ENCODE measurements around the gene MVB12B. TPM values are rescaled to one million over a fixed set of nuclear protein-coding genes. Genes with fewer than 3 reads are reported as not detected.

Gene MVB12B
- total and polyA plus RNA-seq, 2 of the 4 experiments (the other 2 are of a cell fraction) = 2.0 to 4.0 TPM

GRCh38 chr9:126406075-126406667, 79.5 kb downstream of the MVB12B start:
- Histone ChIP-seq H2BK120ac (ENCODE audit: low read depth, low read length) (no peak overlapping the region), H2AK5ac (ENCODE audit: low read depth, low read length) (no peak overlapping the region), H4K8ac (ENCODE audit: low read depth in 2 of 2, low read length in 2 of 2) (no peak overlapping the region), H3K56ac (ENCODE audit: extremely low read depth, insufficient read depth, low read length) (no peak overlapping the region), H3K14ac (replicated peaks; ENCODE audit: low read depth, low read length) (no peak overlapping the region), H3K18ac (ENCODE audit: low read depth, low read length) (no peak overlapping the region), H3K9ac (ENCODE audit: low read depth, low read length) (no peak overlapping the region), H2AFZ (replicated peaks; ENCODE audit: low read length, poor library complexity) (peak overlapping the region; percentile 67), H2AK9ac (replicated peaks; ENCODE audit: low read depth, low read length, poor library complexity) (no peak overlapping the region), H4K20me1 (ENCODE audit: insufficient read depth, low read length) (no peaks in the 10 kb centered on the region), H3K4ac (ENCODE audit: low read depth, low read length) (no peak overlapping the region), H3K4me1 (ENCODE audit: control insufficient read depth, insufficient read depth, low read length) (peaks cover 5% of the 10 kb centered on the region), H4K5ac (ENCODE audit: low read depth, low read length) (no peak overlapping the region), H3K79me1 (ENCODE audit: low read depth in 1 of 2, low read length in 2 of 2) (no peaks in the 10 kb centered on the region), H3K9me3 (ENCODE audit: control insufficient read depth, insufficient read depth, low read length) (no peaks in the 10 kb centered on the region), H3K27ac (ENCODE audit: insufficient read depth, low read length) (no peak overlapping the region), H3K36me3 (ENCODE audit: control insufficient read depth, insufficient read depth, low read length) (peaks cover 1% of the 10 kb centered on the region; the same call in 1 of the 2 replicates), H2BK5ac (ENCODE audit: low read depth, low read length, poor library complexity, severe bottlenecking) (no peak overlapping the region), H3K4me3 (ENCODE audit: insufficient read depth, low read depth, low read length) (no peak overlapping the region), H3K23ac (ENCODE audit: low read depth, low read length) (no peak overlapping the region), H3K27me3 (ENCODE audit: control insufficient read depth, insufficient read depth, low read length) (no peaks in the 10 kb centered on the region), H2BK20ac (ENCODE audit: low read depth, low read length) (no peak overlapping the region), H3K9me1 (ENCODE audit: insufficient read depth, low read length) (peaks cover 3% of the 10 kb centered on the region; the same call in 1 of the 2 replicates), H2BK15ac (ENCODE audit: low read depth, low read length) (no peak overlapping the region), H3K4me2 (ENCODE audit: low read depth, low read length) (no peak overlapping the region), H4K91ac (ENCODE audit: insufficient read depth, low read depth, low read length) (no peak overlapping the region)
- TF ChIP-seq, protein P1, sequence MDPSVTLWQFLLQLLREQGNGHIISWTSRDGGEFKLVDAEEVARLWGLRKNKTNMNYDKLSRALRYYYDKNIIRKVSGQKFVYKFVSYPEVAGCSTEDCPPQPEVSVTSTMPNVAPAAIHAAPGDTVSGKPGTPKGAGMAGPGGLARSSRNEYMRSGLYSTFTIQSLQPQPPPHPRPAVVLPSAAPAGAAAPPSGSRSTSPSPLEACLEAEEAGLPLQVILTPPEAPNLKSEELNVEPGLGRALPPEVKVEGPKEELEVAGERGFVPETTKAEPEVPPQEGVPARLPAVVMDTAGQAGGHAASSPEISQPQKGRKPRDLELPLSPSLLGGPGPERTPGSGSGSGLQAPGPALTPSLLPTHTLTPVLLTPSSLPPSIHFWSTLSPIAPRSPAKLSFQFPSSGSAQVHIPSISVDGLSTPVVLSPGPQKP (IDR thresholded peaks at IDR 0.05; ENCODE audit: borderline replicate concordance, low read depth, low read length) = no peak
- no peak for TF ChIP-seq SMC3 (IDR thresholded peaks at IDR 0.05; ENCODE audit: low read depth, low read length)
- TF ChIP-seq, protein P2, sequence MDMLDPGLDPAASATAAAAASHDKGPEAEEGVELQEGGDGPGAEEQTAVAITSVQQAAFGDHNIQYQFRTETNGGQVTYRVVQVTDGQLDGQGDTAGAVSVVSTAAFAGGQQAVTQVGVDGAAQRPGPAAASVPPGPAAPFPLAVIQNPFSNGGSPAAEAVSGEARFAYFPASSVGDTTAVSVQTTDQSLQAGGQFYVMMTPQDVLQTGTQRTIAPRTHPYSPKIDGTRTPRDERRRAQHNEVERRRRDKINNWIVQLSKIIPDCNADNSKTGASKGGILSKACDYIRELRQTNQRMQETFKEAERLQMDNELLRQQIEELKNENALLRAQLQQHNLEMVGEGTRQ (IDR thresholded peaks at IDR 0.05; ENCODE audit: low read depth, low read length) = no peak
- TF ChIP-seq POLR2A (IDR thresholded peaks at IDR 0.05; ENCODE audit: low read depth, low read length) = no peak
- ChIA-PET CTCF (interaction anchor here (0.7 kb wide), 1 partner anchor 85 kb away, joined by 3 read pairs; no protein-coding TSS in a partner anchor), POLR2A (ENCODE audit: unreplicated experiment) (no interaction called here)
- intact Hi-C loops (cut with micrococcal nuclease) = no loop called here
- in situ Hi-C loops (cut with MboI; ENCODE audit: low sequenced_read_pairs) = no loop called here
- DNase-seq (peak; percentile 26), ATAC-seq (ENCODE audit: low read depth) (peak; percentile 24; the same call in 1 of the 2 replicates)
- BruUV-seq (replicated peaks) = no TSS peak
- dilution Hi-C loops (cut with HindIII; ENCODE audit: low sequenced_read_pairs, unreplicated experiment) = no loop called here
- whole genome bisulfite sequencing, 2 experiments (ENCODE audit: extremely low coverage in 2 of 2, insufficient read length in 1 of 2) = no CpG with 5 or more reads among the region's 10 CpGs
